NCI-H69 (cell line): ENCODE data around the gene AUH.
A peak's percentile ranks its signal among the peaks of the same experiment; 100 is the strongest.

ENCODE experiments used
- DNase-seq: peaks from one replicate; lab custom pipeline; 2025; lab: John Stamatoyannopoulos, UW

Gene AUH

DNA sequence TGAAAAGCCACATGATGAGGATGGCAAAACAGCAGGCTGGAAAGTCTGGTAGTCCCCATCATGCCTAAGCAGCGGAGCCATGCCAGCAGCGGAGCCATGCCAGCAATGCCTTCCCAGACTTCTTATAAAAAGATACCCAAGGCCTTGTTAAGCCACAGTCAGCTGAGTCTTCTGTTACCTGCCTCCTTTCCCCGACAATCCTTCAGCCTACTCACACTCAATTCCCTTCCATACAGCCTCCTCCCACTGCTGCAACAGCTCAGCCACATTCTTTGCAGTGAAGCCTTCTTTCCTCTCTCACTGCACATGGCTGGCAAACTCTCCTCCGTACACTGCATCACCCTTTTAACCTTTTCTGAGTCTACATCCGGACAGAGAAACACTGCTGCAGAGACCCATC lies 114.9 kb downstream of the AUH start:
- no peak for DNase-seq

DNA sequence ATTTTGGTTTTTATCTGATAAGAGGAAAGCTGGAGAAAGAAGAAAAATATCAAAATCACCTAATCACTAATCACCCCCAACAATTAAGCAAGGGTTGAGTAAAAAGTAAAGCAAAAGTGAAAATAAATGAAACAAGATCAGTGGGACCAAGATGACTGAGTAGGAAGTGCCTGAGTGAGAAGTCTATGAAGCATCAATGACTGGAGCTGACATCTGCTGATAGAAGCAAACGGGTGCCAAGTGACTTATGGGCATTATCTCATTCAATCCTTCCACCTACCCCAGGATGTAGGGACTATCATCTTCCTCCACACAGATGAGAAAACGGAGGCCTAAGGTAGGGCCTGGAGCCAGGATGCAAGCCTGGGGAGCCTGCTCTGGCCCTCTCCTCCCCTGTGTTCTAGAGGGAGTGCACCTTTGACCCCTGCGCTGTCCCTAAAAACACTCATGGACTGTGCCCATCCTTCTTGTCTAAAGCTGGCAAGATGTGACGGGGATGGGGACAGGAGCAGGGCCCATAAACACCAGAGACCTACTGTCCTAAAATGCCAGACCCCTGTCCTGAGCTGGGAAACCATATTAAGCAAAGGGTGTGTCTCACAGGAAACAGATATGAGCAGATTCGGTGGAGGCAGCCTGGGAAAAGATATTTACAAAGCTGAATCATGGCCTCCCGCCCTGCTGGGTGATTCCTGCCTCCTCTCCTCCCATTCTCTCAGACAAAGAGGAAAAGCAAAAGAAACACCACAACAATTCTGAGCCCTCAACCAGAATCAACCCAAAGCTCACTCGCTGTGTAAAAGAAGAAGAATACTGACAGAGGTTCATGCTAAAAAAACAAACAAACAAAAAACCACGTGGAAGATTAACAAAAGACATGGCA lies 116.0 kb downstream of the AUH start:
- DNase-seq = peak; percentile 51

DNA sequence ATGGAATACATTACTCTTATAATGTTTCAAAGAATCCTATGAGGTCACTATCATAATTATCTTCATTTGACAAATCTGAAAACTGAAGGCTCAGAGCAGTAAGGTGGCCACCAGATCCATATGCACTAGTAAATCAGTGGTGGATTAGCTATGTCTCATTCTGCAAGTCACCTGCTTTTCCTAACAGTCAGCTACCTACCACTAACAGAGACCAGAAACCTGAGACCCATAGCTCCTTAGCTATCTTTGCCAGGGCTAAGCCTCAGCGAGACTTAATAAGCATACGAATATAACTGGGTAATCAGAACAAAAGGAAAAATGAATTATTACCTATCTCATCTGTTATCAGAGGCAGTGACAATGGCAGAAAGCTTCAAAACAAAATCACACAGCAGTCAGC lies 118.7 kb downstream of the AUH start:
- no peak for DNase-seq

DNA sequence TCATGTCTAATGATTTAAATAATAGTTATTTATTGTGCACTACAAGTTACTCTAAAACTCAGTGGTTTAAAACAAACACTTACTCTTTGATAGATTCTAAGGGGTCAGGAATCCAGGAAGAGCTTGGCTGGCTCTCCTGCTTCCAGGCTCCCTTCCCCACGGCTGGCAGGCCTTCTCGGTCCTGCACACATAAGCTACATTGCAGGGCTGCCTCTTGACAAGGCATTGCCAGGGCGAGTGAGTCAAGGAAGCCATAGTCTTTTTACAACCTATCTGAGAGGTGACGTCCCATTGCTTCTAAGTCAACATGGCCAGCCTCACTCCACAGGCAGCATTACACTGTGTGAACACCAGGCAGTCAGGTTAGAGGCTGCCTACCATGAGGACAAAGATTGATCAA lies 119.8 kb downstream of the AUH start:
- DNase-seq = no peak

DNA sequence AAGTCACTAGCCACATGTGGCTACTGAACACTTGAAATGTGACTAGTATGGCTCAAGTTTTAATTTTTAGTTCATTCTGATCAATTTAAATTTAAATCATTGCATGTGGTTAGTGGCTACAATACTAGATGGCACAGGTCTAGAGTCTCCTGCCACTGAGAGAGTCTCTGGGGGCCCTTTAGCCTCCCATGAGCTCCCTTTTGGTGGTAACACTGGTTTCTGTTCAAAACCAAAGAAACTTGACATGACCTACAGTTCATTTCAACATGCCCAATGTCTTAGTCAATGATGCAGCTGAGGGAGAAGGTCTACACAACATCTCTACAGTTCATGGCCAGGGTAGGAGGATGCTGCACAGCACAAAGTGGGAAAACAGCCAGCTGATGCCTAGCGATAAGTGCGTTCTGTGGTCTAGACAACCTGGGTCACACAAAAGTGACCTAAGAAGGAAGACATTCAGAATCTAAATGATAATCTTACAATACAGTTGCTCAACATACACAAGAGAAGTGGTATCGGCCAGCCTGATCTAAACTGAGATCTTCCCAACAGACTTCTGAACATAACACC lies 121.0 kb downstream of the AUH start:
- DNase-seq = no peak

DNA sequence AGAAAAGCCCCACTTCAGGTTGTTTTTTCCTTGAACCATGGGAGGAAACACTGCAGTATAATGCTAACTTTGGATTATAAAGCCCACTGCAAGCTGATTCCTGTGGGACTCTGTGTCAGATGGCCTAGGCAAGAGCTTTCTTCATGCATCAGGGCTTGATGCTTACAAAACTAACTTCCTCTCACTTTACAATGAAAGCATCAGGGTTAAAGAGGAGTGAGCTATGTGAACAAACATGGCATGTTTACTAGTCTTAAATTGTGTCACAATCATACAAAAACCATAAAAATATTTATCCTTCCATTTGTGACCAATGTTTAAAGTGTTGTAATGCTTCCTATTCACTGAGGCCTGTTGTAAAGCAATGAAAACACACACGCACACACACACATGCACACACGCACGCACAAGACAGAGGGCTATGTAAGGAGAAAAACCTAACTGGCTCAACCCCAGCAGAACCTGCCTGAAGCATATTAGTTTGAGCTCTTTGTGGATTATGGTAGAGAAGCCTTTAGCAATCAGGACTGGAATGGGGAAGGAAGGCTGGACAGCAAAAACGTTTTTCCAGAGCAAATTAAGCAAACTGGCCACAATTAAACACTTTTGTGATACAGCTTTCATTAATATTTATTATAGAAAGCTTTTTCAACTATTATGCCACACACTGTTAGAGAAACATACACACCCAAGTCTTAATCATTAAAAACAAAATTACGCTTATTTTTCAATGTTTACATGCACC lies 122.2 kb downstream of the AUH start:
- no peak for DNase-seq

DNA sequence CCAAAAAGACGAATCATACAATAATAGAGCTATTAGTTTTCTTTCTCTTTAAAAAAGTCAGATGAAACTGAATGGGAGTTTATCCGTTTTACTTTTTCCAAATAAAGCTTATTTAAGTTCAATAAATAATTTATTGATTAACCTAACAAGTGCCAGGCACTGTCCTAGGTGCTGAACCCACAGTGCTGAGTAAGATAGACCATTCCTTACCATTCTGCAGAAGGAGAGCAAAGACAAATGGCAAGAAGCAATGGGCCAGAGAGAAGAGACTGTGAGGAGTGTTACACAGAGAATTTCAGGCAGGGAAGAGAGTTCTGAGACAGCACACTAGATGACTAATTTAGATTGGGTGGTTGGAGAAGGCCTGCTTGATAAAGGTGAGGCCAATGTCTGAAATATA lies 127.2 kb downstream of the AUH start:
- DNase-seq = no peak

DNA sequence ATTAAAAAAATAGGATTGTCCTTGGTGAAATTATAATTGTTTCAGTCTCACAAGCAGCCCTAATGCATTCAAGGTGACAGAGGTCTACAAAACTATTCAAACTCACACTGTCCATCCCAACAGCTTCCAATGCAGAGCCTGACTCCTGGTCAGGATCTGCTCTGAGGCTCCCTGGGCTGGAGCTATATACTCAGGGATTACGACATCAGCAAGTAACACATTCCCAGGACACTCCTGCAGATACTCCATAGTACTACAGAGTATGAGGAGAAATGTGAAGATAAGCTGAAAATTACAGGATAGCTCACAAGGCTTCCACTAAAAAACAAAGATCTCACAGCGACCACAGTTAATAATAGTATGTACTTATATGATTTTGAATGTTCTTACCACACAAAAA lies 130.1 kb downstream of the AUH start:
- DNase-seq = no peak

DNA sequence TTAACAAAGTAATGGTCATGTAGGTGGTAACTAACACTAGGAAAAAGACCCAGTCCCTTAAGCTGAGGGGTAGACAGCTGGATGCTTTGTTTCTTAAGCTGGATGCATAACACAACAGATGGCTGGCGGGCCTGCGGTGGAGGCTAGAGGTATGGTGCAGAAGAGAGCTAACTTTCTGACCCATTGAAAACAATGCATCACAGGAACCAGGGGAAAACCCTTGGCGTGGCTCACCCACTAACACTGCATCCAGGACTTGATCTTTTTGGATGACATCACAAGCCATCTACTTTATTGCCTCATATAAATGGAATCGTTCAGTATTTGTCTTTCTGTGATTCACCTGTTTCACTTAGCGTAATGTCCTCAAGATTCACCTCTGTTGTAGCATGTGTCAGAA lies 138.7 kb downstream of the AUH start:
- DNase-seq = no peak

DNA sequence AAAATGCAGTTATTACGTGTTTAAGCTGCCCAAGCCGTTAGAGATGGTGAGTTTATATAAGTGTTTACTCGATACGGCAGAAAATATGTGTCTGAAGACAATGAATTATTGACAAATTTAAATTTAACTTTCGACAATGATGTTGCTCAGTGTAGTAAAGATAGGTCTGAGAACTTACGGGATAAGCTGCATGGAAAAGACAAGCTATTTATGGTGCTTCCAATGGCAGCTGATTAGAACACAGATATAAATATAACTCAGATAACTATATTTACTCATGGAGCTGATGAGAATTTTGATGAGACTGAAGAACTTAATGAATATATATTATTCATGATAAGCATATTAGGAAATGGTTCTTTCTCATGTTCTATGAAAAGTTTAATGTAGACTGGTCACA lies 139.3 kb downstream of the AUH start:
- no peak for DNase-seq

DNA sequence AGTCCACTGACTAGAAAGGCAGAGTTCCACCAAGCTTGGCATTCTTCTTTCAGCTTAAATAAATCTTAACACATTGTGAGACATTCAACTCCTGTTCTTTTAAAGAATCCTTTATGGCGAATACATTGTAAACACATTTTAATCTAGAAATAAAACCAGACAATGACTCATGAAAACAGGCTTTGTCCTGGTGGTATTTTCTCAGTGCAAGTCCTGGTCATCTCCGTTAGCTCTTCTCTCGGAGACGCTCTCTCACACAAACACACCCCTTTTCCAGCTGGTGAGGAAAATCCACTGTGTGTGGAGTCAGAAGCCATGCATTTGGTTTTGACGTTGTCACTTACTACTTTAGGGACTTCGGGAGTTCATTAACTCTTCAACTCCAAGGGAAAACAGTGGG lies 140.4 kb downstream of the AUH start:
- no peak for DNase-seq

DNA sequence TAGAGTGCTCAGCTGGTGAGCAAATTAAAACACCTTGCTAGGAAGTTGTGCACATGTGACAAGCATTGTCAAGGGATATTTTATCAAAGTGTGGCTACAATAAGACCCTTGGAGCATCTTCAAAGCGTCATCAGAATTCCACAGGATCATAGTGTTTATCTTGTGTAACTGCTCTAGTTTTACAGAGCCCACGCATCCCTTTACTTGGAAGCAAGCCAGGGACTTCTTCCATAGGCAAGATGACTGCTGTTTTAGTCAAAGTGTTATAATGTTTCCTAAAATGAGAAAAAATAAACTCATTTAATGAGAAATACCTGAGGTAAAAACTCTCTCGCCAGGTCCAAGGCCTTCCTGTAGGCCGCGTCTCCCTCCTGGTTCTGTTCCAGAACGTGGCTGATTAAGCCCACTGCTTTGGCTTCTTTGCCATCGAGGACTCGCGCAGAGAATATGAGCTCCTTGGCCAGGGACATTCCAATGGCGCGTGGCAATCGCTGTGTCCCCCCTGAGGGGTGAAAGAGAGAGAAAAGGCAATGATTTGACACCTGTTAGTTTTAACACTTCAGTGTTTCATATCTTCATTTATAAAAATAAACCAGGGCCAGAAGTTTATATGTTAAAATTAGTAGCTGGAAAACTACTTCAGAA lies 141.1 kb downstream of the AUH start:
- DNase-seq = no peak

DNA sequence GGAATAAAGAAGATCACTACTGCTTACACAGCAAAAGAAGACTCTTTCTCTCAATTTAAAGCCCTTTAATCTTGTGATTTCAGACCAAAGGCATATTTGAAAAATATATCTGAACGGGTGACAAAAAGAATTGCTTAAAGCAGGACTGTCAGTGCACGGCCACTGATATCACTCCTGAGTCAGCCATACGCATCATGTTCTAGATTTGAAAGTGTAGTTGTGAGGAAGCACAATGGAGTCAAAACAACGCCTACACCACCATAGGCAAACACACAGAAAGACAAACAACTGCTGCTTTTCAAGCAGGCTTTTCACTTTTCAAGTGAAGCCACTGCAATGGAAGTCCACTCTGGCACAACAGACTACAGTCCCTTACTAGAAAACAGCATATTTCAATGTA lies 141.7 kb downstream of the AUH start:
- no peak for DNase-seq

DNA sequence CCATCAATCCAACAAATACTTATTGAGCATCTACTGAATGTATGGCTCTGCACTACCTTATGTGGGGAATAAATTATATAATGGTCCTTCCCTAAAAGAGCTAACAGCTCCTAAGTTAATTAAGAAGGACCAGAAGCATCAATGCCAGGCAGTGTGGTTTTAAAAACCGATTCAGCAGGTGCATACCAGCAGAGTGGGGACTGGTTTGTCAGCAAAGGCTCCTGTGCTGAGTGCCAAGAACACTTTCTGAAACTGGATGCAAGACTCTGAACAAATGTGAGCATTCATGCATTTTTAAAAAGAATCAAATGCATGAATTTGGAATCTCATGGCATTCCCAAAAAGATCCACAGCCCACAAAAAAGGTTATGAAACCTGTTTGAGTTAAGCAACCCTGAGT lies 142.2 kb downstream of the AUH start:
- no peak for DNase-seq

DNA sequence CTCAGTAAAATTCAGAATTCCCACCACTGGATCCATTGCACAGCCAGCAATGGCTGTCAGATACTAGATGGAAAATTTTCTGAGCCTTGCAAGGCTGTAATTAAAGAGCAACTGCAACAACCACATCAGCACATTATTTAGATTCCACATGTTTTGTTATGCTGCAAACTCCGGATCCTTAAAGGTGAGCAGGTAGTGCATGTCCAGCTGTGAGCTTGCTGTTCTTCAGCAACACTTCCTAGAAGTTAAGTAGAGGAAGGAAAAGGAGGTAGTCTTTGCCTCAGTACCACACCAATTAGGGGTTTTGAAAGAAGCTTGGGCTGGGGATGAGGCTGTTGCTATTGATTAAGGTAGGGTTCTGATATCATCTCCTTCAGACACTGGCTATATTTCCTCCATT lies 144.3 kb downstream of the AUH start:
- no peak for DNase-seq

DNA sequence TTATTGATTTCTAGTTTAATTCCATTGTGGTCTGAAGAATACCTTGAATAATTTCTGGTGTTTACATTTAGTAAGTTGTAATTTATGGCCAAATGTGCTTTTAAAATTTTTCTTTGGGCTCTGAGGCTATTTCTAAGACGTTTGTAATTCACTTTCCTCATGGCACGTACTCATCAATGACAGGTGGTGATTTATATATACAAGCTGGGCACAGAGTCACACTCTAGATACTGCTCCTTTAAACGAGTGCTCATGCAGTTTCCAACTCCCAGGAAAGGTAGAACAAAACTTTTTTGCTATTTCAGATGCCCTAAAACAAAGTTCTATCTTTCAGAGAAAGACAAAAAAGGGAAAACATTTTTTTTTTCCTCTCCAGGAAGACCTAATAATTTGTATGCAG lies 146.9 kb downstream of the AUH start:
- DNase-seq = no peak

DNA sequence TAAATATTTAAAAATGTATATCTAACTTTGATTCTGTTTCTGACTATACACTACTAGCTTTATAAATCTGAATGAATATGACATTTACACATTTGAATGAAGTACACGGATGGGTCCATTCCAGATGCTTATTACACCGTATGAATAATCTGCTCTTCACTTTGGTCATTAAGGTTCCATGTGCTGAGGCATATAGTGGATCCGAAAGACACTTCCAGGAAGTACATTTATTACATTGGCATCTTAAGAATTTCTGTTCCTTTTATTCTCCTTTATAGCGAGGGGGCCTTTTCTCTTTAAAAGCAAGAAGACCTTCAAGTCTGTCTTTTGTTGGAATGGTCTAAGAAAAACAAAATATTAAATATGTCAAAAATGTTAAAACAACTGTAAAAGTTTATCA lies 147.6 kb downstream of the AUH start:
- no peak for DNase-seq

DNA sequence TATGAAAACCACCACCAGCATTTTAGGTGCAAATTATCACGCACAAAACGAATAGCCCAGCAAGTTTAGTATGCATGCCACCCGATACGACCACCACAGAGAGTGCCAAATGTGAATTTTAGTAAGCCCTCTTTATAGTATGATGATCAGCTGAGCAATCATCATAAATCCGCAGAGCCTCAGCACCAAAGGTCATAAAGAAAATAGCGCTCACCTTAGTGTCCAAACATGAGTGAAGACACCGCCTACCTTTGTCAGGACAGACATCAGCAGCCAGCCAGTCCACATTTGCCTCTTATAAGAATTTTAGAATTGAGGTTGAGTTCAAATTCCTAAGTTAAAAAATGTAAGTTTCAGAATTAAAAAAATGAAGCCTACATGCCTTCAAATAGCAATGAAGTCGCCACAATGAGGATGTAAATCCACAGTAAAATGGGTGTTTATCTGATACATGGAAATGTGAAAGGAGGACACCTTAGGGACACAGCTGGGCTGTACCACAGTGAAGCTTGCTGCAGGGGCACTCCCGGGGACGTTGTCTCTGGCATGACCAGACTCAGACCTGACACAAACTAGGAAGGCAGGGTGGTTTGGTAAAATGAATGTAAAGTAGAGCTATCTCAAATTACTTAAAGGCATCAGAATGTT lies 149.0 kb downstream of the AUH start:
- DNase-seq = no peak

DNA sequence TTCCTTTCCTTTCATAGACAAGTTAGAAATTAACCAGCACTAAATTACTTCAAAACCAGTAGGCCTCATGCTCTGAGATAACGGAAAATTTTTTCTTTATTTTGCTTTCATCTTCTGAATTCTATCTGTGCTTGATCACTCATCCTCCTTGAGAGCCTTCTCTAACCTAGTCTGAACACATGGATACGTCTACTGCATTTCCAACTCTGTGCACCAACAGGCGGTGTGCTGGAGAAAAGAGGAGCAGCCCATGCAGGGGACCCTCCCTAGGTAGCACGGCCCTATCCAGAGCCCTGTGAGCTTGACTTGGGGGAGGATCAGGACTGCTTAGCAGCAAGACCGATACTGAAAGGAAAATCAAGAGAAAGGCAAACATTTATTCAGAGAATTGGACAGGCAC lies 149.8 kb downstream of the AUH start:
- no peak for DNase-seq

DNA sequence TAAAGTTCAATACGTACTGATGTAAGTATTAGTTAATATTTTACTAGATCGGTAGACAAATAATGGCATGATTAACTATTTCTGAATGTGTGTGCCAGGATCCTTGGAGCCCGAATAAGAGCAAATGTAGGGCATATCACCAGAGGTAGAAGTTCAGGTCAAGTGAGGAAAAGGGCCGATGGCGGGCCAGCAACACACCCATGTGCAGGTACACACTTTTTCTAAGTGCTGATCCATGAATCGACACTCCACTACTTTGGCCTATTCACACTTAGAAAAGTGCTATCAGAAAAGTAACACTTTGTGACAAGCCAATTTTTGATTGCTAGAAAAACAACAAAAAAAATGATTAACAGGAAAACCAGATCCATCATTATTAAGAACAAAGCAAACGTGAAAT lies 150.3 kb downstream of the AUH start:
- DNase-seq = no peak

DNA sequence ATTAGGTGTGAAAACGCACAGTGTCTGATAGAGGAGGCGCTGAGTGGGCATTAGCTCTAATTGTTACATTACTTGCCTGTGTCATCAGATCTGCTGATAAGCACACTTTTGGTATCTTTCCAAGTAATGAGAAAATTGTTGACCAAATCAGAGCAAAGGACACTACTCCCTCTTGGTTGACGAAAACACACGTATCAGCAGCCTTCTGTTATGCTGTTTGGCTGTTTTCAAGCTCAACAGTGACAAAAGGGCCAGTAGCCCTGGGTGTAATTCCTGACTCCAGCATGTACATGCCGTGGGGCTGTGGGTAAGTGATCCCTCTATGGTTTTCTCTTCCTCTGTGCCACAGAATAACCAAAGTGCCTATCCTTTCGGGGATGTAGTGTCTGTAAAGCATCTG lies 151.4 kb downstream of the AUH start:
- DNase-seq = no peak

DNA sequence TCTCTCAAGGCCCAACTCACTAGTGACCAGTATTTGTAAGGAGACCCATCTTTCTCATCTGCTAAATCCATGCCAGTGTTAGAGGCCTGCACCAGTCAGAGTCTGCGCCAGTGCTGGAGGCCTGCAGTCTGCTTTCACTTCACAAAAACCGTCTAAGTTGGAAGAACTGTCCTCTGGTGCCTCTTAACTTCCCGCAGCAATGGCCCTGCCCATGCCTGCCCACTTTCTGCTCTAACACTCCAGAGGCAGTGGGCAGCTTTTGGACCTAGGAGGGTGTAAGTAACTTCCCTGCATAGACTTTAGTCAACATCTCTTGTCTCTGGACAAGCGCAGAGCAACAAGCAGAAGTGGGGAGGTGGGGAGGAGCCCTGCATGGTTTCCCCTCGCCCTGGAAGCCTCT lies 152.9 kb downstream of the AUH start:
- DNase-seq = no peak
